KMS-11 (cell line): ENCODE measurements around the gene RCAN2.

Source experiments
- H2AFZ ChIP-seq: fragments of 200-600 bp; sonication (generic); 2 replicates; pipeline ENCODE4 v1.6.1; 2016; ENCODE audit warnings: antibody characterized with exemption, mixed run types, low read depth
- H3K27ac ChIP-seq: fragments of 200-600 bp; sonication (generic); 2 replicates; pipeline ENCODE4 v1.6.1; 2016; ENCODE audit warnings: mild to moderate bottlenecking, mixed run types
- H3K27me3 ChIP-seq: fragments of 200-600 bp; sonication (generic); 2 replicates; pipeline ENCODE4 v1.6.1; 2017; ENCODE audit warnings: mild to moderate bottlenecking, low read depth, mixed run types, moderate library complexity; ENCODE audit not compliant: insufficient read depth
- H3K36me3 ChIP-seq: fragments of 200-600 bp; sonication (generic); 2 replicates; pipeline ENCODE4 v1.6.1; 2017; ENCODE audit warnings: mild to moderate bottlenecking, mixed run types; ENCODE audit not compliant: insufficient read depth
- H3K4me1 ChIP-seq: fragments of 200-600 bp; sonication (generic); 2 replicates; pipeline ENCODE4 v1.6.1; 2016; ENCODE audit warnings: mild to moderate bottlenecking, low read depth, mixed run types; ENCODE audit not compliant: poor library complexity, severe bottlenecking
- H3K4me2 ChIP-seq: fragments of 200-600 bp; sonication (generic); 2 replicates; pipeline ENCODE4 v1.7.0; 2016; ENCODE audit warnings: mild to moderate bottlenecking, mixed run types
- H3K4me3 ChIP-seq: fragments of 200-600 bp; sonication (generic); IDR thresholded peaks from 2 replicates; pipeline ENCODE4 v1.6.1; 2017; ENCODE audit warnings: low read depth, low read length, mixed read lengths; ENCODE audit not compliant: insufficient read depth
- H3K79me2 ChIP-seq: fragments of 200-600 bp; sonication (generic); 2 replicates; pipeline ENCODE4 v1.6.1; 2016; ENCODE audit warnings: low read depth, mixed run types; ENCODE audit not compliant: insufficient read depth
- H3K9ac ChIP-seq: fragments of 200-600 bp; sonication (generic); 2 replicates; pipeline ENCODE4 v1.6.1; 2016; ENCODE audit warnings: mild to moderate bottlenecking, mixed run types
- H4K20me1 ChIP-seq: fragments of 200-600 bp; sonication (generic); 2 replicates; pipeline ENCODE4 v1.6.1; 2016; ENCODE audit warnings: mild to moderate bottlenecking, mixed run types; ENCODE audit not compliant: insufficient read depth
- TF ChIP-seq, protein P1 (sequence below): fragments of 200-600 bp; sonication (generic); conservative IDR thresholded peaks from 2 replicates; pipeline ENCODE4 v1.6.1; 2017; ENCODE audit warnings: low read depth, mild to moderate bottlenecking, antibody characterized with exemption, low read length, moderate library complexity, mixed read lengths

The RCAN2 gene

DNA sequence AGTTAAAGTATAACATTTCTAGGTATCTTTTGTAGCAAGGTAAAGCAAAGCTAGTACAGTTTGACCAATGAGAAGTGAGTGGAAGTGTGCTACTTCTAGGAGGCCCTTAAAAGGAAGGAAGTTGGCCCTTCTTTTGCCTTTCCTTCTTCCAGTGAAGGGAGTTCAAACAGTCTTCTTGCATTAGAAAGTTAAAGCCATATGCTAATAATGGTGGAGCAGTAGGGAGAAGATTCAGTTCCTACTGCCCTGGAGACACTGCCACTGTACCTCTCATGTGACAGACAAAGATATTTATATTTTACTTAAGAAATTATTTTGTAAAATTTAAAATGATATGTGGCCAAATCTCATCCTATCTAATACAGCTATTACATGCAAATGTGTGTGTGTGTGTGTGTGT lies 26.0 kb upstream of the RCAN2 start:
- H3K79me2 ChIP-seq = no peaks in the 10 kb centered on the region
- no peak overlapping the region for H3K4me3 ChIP-seq
- no peaks in the 10 kb centered on the region for H3K36me3 ChIP-seq
- no peak overlapping the region for H3K4me2 ChIP-seq
- H4K20me1 ChIP-seq = no peaks in the 10 kb centered on the region
- TF ChIP-seq, protein P1, sequence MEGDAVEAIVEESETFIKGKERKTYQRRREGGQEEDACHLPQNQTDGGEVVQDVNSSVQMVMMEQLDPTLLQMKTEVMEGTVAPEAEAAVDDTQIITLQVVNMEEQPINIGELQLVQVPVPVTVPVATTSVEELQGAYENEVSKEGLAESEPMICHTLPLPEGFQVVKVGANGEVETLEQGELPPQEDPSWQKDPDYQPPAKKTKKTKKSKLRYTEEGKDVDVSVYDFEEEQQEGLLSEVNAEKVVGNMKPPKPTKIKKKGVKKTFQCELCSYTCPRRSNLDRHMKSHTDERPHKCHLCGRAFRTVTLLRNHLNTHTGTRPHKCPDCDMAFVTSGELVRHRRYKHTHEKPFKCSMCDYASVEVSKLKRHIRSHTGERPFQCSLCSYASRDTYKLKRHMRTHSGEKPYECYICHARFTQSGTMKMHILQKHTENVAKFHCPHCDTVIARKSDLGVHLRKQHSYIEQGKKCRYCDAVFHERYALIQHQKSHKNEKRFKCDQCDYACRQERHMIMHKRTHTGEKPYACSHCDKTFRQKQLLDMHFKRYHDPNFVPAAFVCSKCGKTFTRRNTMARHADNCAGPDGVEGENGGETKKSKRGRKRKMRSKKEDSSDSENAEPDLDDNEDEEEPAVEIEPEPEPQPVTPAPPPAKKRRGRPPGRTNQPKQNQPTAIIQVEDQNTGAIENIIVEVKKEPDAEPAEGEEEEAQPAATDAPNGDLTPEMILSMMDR = no peak
- H2AFZ ChIP-seq = no peak overlapping the region
- no peak overlapping the region for H3K27ac ChIP-seq
- no peaks in the 10 kb centered on the region for H3K27me3 ChIP-seq
- H3K9ac ChIP-seq = no peak overlapping the region
- no peaks in the 10 kb centered on the region for H3K4me1 ChIP-seq

DNA sequence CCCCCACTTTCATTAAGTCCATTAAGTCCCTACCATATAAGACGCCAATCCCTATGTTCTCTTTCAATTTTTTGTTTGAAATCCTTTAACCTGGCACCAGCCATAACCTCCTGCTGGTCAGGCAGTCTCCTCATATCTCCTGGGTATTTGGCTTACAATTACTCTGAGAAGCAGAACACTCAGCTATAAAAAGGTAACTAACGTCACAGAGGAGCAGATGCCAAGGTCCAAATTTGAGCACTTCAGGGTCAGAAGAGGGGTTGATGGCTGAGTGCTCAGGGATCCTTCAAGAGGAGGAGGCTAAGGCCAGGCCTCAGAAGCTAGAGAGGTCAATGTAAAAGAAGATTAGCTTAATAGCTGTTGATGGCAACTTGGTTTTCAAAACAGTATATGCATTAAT lies 22.3 kb upstream of the RCAN2 start:
- Histone ChIP-seq H3K36me3 (no peaks in the 10 kb centered on the region), H3K27me3 (no peaks in the 10 kb centered on the region), H3K4me2 (no peak overlapping the region), H3K4me1 (no peaks in the 10 kb centered on the region), H3K4me3 (no peak overlapping the region), H3K27ac (no peak overlapping the region), H3K9ac (no peak overlapping the region), H2AFZ (no peak overlapping the region), H3K79me2 (no peaks in the 10 kb centered on the region), H4K20me1 (no peaks in the 10 kb centered on the region)
- TF ChIP-seq, protein P1 = no peak

DNA sequence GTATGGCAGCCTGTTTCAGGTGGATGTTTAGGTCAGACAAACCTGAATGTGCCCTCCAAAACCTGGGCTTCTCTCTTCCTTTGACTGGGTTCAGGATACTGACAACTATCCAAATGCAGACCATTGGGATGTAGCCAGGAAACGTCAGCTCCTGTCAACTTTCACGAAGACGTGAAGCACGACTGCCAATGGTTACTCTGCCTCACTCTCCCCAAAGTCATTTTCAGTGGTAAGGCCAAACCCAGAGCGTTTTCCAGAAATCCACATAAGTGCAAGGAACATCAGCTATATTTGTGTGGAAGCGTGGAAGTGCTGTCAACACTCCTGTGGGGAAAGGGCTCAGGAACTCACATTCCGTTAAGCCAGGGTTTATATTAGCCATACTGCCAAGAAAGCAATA lies 20.1 kb upstream of the RCAN2 start:
- Histone ChIP-seq H2AFZ (no peak overlapping the region), H3K4me1 (no peaks in the 10 kb centered on the region), H3K4me3 (no peak overlapping the region), H3K27ac (no peak overlapping the region), H3K27me3 (no peaks in the 10 kb centered on the region), H4K20me1 (no peaks in the 10 kb centered on the region), H3K36me3 (no peaks in the 10 kb centered on the region), H3K79me2 (no peaks in the 10 kb centered on the region), H3K4me2 (no peak overlapping the region), H3K9ac (no peak overlapping the region)
- TF ChIP-seq, protein P1 = no peak

DNA sequence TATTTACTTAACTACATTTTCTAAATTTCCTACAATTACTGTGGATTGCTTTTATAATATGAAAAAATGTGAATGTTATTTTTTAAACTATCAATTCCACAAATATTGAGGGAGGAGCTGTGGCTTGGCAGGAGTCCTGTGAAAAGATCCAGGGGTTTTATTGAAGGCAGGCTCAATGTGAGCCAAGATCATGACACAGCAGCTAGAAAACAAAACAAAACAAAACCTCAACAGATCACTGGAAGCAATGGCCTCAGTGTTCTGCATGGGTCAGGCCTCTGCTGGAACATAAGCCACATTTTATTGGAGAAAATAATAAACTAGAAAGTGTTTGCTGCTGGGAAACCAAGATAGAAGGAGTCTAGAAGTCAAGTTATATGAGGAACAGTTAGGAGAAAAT lies 19.4 kb upstream of the RCAN2 start:
- Histone ChIP-seq H3K9ac (no peak overlapping the region), H3K4me3 (no peak overlapping the region), H3K79me2 (no peaks in the 10 kb centered on the region), H3K27me3 (no peaks in the 10 kb centered on the region), H2AFZ (no peak overlapping the region), H3K4me1 (no peaks in the 10 kb centered on the region), H3K4me2 (no peak overlapping the region), H3K27ac (no peak overlapping the region), H4K20me1 (no peaks in the 10 kb centered on the region), H3K36me3 (no peaks in the 10 kb centered on the region)
- TF ChIP-seq, protein P1 = no peak
